HTR-8/SVneo (cell line): Measurements from ENCODE around the gene DEK.

ENCODE experiments used
- DNase-seq: peaks from one replicate; pipeline ENCODE4 v3.0.0; 2011; ENCODE audit warnings: low spot score, mixed read lengths; ENCODE audit not compliant: insufficient read length
- FAIRE-seq: peaks from 2 replicates; lab custom pipeline; 2011; peaks lifted over from hg19 to GRCh38; lab: Jason Lieb, UNC

DEK gene

DNA sequence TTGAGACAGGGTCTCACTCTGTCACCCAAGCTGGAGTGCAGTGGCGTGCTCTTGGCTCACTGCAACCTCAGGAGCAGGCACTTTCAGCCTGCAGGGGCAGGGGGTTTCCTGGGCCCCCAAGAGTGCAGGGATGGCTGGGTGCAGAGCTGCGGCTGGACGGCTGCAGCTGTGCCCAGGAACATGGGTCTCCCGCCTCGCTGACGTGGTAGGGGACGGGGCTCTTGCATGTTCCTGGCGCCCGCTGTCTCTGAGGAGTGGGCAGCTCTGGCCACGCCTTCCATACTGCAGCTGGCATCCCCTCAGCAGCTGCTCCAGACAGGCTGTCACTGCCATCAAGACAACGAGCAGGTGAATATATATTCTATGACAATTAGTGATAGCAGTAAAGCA lies 2.2 kb upstream of the DEK start:
- FAIRE-seq (no peak), DNase-seq (no peak)

DNA sequence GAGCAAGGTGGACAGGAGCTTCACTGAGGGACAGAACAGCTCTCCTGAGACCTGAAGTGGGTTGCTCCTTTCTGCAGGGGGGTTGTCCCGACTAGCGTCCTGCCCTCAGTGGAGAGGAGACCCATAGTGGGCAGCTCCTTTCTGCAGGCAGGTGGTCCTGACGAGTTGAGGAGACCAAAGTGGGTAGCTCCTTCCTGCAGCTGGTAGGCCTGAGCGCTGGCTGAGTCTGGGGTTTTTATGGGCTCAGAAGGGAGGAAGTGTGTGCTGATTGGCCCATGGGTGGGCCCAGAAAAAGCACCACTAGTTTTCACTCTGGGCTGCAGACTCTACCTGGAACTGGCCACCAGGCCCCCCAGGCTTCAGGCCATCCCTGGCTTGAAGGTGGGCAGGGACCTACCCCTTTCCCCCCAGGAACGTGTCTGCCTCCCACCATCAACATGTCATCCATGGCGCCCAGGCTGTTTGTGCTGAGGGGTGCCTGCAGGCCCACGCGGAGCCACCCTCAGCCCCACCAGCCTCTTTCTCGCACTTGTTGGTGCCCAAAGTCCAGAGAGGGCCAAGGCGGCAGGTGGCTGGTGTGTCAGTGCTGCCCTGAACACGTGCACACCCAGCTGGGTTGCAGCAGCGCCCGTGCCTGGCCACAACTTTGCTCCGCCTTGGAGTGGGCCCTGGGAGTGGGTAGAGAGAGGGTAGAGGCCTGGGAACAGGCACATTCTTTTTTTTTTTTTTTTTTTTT lies 1.6 kb upstream of the DEK start:
- no peak for DNase-seq
- FAIRE-seq, result no peak

DNA sequence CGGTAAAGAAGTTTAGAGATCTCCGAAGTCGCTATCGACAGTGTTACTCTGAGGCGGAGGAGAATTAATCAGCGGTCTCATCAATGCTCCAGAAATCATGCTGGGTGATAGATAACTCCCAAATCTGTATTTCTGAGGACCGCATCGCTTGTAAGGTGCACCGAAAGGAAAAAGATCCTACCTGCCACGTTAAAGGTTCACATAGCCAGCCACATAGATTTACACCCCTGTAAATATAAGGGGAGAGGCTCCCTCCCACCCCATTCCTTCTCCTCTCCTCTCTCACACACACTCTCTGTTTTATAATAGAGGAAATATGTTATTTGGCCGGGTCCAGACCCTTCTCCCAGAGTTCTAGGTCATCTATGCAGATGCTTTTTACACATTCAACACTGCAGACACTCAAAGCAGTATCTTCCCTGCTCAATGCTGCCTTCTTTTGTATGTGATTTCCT lies 620 bp upstream of the DEK start:
- FAIRE-seq (no peak), DNase-seq (no peak)

DNA sequence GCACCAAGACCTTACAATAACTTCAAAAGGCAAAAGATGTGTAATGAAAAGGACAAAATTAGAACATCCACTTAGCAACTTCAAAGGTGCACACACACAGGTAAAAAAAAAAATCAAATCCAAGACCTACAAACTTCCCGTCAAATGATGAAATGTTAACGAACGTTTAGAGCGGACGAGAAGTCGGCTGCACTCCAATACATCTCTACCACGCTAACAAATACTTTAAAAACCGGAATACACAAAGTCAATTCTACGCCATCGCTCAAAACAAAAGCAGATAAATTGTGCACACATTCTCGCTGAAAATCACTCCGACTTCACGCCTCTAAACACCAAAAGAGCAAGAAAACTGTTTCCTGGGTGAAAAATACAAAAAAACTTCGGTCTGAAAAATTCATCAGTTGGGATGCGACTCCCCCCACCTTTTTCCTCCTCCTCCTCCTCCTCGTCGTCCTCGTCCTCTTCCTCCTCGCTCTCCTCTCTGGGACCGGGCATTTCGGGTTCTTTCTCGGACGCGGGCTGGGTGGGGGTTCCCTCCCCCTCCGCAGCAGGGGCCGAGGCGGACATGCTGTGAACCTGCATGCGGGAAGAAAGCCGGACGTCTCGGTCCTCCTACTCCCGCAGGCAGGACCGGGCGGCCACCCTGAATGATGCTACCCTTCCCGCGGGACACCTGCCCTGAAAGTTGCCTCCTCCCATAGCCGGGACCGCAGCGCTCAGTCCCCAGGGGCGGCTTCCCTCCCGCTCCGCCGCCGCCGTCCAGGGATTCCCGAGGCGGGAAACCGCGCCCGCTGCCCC lies 712 bp downstream of the DEK start:
- FAIRE-seq (no peak), DNase-seq (no peak)

DNA sequence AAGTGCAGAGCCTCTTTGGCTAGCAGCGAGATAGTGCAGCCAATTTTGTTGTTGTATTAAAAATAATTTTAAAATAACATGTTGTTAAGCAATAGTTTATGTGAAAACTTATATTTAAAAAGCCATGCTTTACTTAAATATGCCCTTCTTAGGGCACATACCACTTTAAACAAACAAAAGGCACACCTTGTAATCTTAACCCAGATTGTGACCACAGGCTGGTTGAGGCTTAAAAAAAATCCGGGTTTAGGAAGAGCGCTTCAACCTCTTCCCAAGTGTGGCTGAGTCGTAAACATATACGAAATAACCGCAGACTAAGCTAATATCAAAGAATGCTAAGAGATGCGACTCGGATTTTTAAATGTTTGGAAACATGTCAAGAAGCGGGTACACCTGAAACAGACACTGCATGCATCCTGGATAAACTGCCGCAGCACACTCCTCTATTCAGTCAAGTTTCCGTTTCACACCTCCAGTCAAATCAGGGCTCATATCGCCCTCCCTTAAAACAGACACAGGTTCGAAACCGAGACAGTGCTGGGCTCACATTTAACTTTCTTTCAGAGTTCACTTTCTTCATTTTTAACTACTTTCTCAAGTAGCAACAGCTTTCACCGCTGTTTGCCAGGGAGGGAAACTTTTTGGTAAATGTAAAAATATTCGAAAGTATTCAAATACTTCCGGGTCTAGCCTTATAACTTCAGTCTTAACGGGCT lies 1.5 kb downstream of the DEK start:
- DNase-seq (no peak), FAIRE-seq (no peak)

DNA sequence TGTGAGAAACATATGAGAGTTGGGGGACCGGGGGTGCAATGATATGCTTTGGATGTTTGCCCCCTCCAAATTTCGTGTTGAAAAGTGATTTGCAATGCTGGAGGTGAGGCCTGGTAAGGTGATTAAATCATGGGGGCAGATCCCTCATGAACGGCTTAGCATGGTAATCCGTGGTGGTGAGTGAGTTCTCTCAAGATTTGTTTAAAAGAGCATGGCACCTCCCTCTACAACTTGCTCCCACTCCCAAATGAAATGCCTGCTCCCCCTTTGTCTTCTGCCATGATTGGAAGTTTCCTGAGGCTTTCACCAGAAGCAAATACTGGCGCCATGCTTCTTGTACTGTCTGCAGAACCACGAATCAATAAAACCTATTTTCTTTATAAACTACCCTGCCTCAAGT lies 2.5 kb downstream of the DEK start:
- no peak for FAIRE-seq
- no peak for DNase-seq

DNA sequence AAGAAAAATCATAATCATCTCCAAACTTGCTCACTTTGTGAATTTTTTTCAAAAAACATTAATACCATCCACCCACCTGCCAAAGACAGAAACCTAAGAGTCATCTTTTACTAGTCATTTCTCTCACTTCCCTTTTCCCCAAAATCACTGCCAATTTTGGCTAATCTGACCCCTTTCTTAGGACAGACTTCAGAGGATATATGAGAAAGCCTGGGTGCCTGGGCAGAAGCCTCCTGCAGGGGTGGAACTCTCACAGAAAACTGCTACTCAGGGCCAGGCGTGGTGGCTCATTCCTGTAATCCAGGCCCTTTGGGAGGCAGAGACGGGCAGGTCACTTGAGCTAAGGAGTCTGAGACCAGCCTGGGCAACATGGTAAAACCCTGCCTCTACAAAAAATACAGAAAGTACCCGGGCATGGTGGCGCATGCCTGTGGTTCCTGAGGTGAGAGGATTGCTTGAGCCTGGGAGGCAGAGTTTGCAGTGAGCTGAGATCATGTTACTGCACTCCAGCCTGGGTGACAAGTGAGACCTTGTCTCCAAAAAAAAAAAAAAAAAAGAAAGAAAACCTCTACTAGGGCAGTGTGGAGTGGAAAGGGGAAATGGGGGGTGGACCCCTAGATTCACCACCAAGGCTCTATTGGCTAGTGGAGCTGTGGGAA lies 3.8 kb downstream of the DEK start:
- FAIRE-seq (no peak), DNase-seq (no peak)

DNA sequence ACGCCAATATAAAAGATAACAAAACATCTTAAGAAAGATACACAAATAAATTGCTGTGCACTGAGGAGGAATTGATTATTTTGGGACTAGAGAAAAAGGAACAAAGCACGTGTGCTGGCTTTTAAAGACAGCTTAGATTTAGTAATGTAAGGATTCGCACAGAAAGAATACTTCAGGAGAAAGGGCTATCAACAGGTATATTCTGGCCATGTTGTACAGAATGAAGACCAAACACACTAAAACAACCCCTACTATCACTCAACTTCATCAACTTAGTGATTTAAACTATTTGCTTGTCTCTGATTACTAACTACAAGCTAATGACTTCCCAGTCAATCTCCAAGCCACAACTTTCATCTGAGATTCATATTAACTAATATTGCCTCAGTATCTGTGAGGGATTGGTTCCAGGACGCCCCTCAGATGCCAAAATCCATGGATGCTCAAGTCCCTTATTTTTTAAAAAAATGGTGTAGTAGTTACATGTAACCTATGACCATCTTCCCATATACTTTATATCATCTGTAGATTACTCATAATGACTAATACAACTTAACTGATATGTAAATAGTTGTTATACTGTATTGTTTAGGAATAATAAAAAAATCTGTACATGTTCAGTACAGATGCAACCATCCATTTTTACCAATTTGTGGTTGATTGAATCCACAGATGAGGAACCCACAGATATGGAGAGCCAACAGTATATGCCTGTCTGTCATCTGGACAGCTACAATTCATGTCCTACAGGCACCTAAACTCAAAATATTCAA lies 4.5 kb downstream of the DEK start:
- FAIRE-seq (no peak), DNase-seq (no peak)

DNA sequence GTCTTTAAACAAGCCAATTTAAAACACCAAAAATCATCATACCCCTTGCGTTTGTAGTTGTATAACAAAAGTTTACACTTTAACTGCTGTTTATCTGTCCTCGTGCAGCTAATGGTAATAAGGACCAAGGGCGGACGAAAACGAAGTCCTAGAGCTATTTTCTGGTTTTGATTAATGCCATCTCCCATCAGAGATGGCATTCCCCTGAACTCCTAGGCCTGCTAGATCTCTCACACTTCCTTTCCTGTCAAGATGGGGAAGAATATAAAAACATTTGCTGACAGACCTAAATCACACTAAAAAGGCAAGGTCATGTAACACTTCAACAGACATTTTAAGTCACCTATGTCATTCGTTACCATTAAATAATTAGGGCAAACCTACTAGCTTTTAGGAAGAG lies 9.5 kb downstream of the DEK start:
- no peak for FAIRE-seq
- no peak for DNase-seq

DNA sequence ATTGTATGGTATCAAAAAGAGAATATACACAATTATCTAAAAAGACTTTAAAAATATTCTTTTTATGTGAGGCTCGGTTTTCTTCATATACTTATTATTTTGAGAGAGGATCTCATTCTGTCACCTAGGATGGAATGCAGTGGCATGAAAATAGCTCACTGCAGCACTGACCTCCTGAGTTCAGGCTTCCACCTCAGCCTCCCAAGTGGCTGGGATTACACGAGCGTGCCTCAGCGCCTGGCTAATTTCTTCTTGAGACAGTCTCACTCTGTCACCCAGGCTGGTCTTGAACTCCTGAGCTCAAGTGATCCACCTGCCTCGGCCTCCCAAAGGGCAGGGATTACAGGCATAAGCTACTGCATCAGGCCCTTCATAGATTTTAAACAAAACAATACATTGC lies 10.7 kb downstream of the DEK start:
- no peak for FAIRE-seq
- no peak for DNase-seq

DNA sequence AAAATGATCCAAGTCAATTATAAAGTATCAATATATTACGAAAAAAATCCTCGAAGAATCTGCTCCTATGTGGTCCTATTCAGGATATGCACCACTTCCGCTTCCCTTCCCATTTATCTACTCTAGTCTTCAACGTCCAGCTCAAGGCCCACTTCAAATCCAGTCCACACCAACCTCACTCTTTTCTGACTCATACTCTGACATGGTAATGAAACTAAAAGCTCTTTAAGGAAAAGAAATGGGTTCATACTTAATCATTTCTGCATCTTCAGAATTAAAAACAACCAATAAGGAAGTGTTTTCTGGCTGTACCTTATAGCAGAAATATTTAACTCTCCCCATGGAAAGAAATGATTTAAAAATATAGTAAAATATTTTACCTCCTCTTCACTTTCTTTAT lies 15.1 kb downstream of the DEK start:
- no peak for FAIRE-seq

DNA sequence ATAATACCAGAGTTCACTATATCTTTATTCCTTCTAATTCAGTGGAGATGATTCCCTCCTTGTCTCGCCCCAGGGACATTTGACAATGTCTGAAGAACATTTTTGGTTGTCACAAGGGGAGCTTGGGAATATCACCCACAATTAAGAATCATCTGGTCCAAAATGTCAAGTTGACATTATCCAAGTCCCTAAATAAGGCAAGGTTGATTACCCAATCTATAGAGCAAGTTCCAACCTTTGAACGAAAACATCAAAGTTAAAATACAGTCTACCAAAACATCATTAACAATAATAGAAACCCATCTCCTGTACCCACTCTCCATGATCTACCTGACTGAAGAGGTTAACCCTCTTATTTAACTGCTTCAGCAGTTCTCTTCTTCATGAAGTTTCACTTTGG lies 15.6 kb downstream of the DEK start:
- FAIRE-seq, result no peak

More for the DNA sequence above, 15.1 kb downstream of the DEK start:
- DNase-seq, result no peak

DNA sequence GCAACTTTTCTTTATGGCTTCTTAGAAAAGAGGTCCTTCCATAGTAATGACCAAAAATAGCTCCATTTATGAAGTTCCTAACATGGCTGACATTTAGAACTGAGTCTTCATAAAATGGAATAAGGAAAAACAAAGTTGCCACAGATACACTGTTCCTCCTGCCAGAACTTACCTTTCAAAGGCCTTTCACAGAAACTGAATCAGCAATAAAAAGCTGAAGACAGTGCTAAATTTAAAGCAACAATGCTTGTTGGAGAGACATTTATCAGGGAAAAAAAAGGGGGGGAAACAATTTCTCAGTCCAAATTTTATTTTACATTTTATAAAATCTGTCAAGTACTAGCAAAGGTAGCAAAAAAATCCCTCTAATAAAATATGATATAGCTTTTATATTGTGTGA lies 17.3 kb downstream of the DEK start:
- FAIRE-seq, result no peak
- DNase-seq, result no peak

More for the DNA sequence above, 15.6 kb downstream of the DEK start:
- no peak for DNase-seq

DNA sequence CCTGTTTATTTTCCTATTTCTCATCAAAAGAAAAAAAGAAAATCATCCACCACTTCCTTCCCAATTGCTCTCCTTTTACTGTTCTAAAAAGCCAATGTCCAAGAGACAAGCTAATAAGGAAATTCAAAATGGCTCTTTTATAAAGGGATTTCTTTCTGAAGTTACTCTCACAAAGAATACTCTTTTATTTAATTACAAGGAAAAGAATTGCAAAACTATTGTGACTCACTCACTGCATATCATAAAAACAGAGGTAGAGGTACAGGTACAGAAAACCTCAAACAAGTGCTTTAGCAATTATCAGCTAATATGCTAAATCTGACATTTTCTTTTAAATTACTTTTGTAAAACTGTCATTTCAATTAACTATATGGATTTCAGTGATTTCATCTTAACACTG lies 18.1 kb downstream of the DEK start:
- FAIRE-seq, result no peak
- DNase-seq, result no peak

DNA sequence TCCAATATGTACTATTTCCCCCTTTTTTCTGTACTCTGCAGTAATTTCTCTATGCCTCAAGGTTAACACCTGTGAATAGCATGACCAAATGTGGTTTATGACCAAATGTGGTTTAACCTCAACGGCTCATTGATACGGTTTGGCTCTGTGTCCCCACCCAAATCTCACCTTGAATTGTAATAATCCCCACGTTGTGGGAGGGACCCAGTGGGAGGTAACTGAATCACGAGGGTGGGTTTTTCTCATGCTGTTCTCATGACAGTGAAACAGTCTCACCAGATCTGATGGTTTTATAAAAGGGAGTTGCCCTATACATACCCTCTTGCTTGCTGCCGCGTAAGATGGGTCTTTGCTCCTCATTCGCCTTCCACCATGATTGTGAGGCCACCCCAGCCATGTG lies 18.7 kb downstream of the DEK start:
- FAIRE-seq (no peak), DNase-seq (no peak)

DNA sequence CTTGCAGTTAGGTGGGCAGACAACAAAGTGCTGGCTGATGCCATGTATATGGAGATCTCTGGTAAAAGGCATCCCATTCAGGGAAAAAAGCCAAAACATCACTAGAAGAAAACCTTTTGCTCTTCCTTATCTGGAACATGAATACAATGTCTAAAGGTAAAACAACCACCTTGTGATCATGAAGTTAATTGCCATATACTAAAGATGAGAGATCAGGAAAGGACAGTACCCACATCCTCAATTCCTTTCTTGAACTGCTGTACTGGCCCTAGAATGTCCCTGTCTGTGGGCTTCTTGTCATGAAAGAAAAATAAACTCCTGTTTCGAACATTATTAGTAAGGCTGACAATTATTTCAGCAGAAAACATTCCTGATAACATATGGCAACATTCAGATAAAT lies 19.3 kb downstream of the DEK start:
- FAIRE-seq, result no peak

DNA sequence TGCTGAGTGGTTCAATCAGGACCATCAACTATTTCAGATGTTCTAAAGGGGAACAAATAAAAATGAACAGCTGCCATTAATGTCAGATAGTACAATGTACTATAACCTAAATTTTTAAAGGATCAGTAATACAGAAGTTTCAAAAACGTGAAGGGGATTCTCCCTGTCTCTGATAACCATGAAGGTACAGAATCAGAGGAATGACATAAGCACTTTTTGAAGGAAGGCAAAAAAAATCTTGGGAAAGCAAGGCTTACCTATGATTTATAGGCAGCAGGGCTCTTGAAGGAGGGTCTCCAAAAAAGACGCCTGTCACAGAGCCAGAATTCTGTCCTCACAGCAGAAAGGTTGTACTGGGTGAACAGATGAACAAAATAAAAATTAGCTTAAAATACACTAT lies 20.1 kb downstream of the DEK start:
- no peak for DNase-seq
- FAIRE-seq, result no peak

More for the DNA sequence above, 19.3 kb downstream of the DEK start:
- DNase-seq, result no peak

DNA sequence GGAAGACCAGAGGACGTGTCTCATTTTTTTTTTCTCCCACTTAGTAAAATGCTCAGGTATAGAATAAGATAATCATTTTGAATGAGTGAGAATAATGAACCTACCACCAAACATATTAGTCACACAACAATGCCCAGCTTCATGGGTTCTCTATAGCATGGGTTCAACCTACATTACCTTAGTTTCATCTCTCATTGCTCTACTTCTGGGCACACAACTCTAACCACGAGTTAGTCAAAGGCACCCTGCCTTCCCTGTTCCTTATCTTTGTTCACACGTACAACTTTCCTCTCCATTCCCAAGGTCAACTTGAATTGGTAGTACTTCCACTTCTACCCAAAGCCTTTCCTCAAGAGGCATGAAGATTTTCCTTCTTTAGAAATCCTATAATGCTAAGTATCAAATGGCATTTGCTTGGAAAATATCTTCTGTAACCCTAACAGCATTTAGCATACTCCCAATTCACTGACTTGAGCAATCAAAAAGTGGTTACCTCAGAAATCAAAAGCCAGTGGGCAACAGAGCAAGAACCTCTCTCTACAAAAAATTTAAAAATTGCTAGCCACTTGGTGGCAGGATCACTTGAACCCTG lies 20.9 kb downstream of the DEK start:
- no peak for DNase-seq
- FAIRE-seq, result no peak

DNA sequence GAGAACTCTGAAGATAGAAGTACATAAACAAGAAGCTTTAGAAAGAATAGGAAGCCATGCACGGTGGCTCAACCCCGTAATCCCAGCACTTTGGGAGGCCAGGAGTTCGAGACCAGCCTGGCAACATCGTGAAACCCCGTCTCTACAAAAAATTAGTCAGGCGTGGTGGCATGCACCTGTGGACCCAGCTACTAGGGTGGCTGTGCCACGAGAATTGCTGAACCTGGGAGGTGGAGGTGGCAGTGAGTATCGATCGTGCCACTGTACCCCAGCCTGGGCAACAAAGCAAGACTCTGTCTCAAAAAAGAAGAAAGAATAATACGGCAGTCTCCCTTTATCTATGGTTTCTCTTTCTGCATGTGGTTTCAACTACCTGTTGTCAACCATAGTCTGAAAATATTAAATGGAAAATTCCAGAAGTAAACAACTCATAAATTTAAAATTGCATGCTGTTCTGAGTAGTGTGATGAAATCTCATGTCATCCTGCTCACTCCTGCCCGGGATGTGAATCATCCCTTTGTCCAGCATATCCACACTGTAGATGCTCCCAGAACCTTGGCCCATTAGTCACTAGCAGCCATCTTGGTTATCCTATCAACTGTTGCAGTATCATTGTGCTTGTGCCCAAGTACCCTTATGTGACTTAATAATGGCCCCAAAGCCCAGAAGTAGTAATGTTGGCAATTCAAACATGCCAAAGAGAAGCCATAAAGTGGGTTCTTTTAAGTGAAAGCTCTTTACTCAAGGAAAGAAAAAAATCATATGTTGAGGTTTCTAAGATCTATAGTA lies 22.1 kb downstream of the DEK start:
- DNase-seq, result no peak
- FAIRE-seq, result no peak
